GM21390 (cell line): ENCODE data around the gene MECP2.

Experiments used
- ATAC-seq: cut with Tn5 transposase; IDR thresholded peaks from one replicate; pipeline ENCODE4 v1.9.1; 2021; ENCODE audit not compliant: unreplicated experiment

Gene MECP2

DNA sequence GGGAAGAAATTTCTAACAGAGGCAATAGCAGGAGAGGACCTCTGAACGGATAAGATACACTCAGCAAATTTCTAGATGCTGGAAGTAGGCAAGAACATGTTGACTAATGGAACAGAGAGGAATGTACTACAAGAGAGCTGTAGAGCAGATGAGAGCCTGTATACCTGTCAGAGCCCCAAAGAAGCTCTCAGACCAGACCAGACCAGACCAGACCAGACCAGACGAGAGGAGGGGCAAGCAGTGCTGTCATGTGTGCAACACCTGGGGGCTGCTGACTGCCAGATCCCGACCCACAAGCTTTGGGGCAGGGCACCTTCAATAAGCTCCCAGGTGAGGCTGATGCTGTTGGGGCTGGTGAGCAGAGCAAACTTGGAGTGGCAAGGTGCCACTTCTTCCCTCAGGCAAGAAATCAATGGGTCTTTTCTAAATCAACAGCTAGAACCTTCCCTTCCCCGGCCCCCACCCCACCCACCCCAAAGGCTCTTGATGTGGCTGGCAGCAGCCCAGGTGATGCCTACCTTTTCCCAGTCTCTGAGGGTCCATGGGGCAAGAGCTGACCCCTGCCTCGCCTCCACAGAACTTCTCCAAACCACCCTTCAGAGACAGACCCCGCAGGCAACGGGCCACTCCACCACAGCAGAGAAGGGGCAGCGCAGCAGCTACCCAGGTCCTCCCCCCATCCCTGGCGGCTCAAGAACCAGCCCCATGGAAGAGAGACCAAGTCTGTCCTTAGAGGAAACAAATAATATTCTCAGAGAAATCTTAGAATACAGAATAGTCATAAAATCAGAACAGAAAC, 32.7 kb downstream of the MECP2 start:
- no peak for ATAC-seq

GRCh38 chrX:154063234-154063633, 34.3 kb downstream of the MECP2 start:
- ATAC-seq, result no peak

DNA sequence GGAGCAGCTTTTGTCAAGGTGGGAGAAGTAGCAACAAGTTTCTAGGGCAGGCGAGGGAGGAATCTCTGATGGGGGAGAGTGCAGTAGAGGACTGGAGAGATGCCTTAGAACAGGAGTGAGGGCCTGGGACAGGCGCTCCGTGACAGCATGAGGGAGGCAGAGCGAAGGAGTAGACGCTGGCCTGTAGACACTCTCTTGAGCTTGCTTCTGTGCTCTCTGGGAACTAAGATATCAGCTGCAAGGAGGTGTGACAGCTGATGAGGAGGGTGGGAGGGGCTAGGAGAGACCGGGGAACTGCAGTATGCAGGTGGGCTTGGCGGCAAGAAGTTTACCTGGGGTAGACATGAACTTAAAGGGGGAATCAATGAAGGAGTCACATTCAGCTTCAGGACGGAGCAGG, 35.7 kb downstream of the MECP2 start:
- ATAC-seq, result no peak

DNA sequence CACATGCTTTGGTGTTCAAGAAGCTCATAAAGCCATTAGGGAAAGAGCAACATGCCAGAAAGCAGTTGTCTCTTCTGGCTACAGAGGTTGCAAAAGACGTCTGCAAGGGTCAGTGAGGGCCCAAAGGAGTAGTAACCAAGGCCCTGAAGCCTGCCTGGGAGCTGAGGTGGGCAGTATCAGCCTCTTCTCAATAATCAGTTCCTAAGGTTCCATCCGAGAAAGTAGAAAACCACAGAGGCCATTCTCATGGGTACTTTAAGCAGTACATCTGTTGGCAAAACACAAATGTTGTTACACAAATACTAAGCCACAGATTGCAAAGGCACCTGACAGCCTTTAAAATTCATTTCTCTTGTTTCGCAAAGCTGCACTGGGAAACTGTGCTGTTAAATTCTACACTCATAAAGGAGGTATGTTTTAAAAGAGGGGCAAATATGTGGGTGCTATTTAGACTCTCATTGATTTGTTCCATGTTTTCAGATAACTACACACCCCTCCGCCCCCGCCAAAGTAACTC, 37.7 kb downstream of the MECP2 start:
- no peak for ATAC-seq

GRCh38 chrX:154059231-154059630, 38.3 kb downstream of the MECP2 start:
- no peak for ATAC-seq

DNA sequence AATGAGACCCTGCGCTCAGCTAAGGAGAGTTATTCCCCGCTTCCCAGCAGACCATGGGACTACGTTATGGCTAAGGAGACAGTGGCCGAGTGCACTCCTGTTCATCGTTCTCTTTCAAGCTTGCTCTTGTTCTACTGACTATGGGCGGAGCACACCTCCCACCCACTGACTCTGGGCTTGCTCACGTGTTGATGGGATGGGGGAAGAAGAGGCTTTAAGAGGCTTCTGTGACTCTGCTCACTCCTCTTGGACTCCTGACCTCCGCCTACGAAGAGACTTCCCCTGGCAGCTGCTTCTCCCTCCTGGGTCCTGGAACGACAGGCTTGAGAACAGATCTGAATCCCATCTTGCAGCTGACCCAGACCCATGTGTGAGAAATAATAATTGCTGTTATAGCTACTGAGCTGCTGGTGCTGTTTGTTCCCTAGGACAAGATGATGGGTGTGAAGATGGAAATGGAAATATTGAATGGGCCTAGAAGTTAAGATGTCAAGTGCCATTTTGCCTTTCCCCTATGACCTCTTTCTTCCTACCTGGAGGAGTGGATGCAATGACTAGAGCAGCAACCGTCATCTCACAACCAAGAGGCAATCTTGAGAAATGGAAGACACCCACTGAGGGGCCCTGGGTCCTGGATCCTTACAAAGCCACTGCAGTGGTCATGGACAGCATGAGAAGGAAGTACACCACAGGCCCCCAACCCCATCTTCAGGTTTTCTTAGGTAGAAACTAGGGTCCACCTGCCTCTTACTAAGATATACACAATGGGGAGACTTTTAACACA, 39.1 kb downstream of the MECP2 start:
- ATAC-seq, result no peak

DNA sequence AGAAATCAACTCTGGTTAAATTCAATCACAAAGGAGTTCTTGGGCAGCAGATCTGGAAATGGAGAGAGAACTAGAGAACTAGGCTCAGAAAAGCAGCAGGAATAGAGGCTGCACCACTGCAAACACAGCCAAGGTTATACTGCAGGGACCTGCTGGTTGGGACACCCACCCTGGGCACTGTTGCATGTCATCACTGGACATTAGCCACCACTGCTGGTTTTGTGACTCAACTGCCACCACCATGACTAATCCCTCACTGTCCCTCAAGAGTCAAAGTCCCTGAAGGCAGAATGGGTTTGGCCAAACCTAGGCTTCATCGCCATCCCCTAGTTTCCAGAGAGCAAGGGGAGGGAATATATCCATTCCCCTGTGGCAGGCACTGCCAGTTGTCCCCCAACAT, 39.7 kb downstream of the MECP2 start:
- ATAC-seq, result no peak

GRCh38 chrX:154056770-154057241, 40.7 kb downstream of the MECP2 start:
- ATAC-seq, result no peak

GRCh38 chrX:154051201-154051810, 46.2 kb downstream of the MECP2 start:
- no peak for ATAC-seq

DNA sequence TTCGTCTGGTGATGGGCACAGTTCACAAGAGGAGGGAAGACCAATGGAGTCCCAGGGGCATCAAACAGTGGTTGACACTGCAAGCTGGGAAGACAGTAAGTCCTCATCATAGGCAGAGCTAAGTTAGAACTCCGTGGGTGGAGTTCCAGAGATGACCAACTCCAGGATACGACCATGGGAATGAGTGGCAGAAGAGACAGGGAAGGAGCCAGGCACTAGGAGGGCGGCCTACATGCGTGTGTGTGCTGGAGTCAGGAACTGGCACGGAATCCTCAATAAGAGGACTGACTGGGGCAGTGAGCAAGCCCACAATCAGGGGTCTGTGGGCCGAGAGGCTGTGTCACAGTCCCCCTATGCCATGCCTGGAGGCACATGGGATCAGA, 47.4 kb downstream of the MECP2 start:
- ATAC-seq, result no peak

- ATAC-seq, result no peak
These were observed 48.1 kb downstream of the MECP2 start for GRCh38 chrX:154049209-154050112.

DNA sequence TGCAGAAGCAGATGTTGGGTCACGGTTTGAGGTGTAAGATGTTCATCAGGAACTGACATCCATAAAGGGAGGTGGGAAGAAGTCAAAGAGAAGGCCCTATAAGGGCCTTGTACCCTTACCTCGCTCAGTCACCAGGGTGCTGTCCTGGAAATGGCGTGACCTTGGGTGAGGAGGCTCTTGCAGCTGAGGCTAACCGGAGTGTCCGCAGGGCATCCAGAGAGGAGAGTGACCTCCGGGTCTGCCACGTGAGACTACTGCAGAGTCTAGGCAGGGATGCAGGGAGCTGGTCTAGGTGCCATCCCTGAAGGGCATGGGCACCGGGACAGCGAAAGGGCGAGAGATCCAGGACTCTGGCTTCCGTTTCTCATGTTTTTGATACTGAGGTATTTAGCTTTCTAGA, 49.1 kb downstream of the MECP2 start:
- no peak for ATAC-seq

DNA sequence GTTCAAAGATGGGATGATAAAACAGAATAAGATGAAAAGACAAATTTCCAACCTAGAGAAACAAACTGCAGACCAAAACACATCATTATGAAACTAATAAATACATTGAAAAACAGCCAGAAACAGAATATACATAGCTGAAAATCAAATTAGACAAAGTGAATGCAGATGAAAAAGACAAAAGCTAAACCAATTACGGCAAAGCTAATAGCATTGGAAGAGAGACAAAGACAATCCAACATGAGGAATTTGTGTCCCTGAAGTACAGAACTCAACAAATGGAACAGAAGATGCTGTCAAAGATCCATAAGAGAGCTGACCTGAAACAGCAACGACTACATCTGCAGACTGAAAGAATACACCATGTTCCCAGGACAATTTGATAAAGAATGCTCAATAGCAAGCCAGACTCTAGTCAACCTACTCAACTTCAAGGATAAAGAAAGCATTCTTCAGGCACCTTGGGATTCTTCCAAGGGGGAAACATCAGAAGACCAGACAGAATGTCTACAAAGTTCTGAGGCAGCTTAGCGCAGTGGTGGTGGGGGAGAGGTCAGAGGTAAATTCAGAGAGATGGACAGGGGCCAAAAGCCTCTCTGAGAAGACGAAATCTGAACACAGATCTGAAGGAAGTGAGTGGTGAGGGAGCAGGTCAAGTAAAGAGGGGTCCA, 50.4 kb downstream of the MECP2 start:
- no peak for ATAC-seq

- no peak for ATAC-seq
These were observed 51.3 kb downstream of the MECP2 start for GRCh38 chrX:154046031-154046781.

- no peak for ATAC-seq
These were observed 53.4 kb downstream of the MECP2 start for GRCh38 chrX:154044091-154044490.

GRCh38 chrX:154043003-154043763, 54.3 kb downstream of the MECP2 start:
- no peak for ATAC-seq

DNA sequence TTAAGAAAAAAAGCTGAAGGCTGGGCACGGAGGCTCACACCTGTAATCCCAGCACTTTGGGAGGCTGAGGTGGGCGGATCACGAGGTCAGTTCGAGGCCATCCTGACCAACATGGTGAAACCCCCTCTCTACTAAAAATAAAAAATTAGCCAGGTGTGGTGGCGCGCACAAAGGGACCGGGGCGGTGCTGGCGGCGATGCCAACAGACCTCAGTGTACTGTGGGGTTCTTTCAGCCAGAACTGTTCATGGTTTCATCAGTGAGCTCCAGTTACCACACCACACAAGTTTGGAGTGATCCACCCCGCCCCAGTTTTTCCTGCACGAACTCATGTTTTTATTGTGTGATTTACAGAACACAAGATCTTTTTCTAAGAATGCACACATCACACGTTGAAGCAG, 56.7 kb downstream of the MECP2 start:
- ATAC-seq, result no peak

GRCh38 chrX:154040307-154040756, 57.2 kb downstream of the MECP2 start:
- ATAC-seq, result no peak

- no peak for ATAC-seq
These were observed 57.9 kb downstream of the MECP2 start for GRCh38 chrX:154039577-154039976.
